Activated CD4-positive, alpha-beta T cell treated with anti-CD3 and anti-CD28 coated beads, Interleukin-2, amount 50 U/mL, for 4 hours (primary cell): ENCODE data around the gene RFX2.

Experiments used
- DNase-seq, 2 experiments: peaks; one replicate each; pipeline ENCODE4 v3.0.0-alpha.2; 2020

RFX2 gene

GRCh38 chr19:6058518-6059201 is 51.6 kb downstream of the RFX2 start:
- no peak for DNase-seq

DNA sequence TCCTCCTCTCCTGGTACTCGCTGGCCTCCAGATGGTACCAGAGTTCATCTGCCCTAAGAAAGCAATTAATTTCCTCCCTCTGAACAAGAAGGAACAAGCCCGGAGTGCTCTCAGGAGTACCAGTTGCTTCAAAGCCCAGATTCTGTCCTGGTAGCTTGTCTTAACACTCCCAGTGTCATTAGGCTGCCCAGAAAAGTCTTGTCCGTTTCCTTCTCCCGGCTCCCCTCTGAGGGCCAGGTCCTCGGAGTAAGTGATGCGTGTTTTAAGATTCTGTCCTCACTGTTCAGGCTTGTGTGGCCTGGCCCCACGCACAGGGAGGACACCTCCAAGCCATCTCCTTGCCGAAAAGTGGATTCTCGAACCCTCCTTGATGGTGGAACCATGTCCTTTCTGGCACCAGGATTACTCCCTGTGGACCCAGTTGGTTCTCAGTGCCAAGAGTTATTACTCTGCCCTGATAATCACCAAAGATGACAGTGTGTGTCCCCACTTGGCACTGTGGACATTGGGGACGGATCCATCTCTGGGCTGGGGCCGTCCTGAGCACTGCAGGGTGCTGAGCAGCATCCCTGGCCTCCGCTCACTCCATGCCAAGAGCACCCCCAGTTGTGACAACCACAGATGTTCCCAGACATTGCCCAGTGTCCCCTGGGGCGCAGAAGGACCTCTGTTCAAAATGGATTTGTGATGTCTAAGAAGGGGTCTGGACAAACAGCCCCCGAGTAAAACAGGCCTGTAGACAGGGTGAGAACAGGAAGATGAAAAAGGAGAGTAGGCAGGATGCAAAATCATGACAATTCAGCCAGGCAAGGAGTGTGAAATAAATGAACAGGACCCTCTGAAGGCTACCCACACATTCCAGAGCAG is 52.4 kb downstream of the RFX2 start:
- DNase-seq = no peak

- no peak for DNase-seq
Observed at GRCh38 chr19:6056801-6057650, 53.3 kb downstream of the RFX2 start.

DNA sequence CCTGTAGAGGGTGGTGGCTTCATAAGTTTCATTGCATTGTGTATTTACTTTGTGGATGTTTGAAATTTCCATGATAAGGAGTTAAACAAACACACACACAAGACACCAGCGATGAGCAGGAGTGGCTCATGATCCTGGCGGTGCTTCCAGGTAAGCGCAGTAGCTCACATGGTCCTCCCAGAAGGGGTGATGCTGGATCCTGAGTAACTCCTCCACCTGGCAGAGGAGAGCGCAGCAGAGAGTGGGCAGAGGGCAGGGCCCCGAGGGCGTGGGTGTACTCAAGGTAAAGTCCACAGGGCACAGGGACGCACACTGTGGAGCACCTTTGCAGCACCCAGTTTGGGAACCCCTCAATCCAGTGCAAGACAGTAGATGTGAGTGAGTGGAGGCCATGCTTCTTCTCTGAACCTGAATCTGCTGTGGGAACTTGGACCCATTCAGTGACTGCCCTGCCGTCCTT is 54.0 kb downstream of the RFX2 start:
- DNase-seq = no peak

DNA sequence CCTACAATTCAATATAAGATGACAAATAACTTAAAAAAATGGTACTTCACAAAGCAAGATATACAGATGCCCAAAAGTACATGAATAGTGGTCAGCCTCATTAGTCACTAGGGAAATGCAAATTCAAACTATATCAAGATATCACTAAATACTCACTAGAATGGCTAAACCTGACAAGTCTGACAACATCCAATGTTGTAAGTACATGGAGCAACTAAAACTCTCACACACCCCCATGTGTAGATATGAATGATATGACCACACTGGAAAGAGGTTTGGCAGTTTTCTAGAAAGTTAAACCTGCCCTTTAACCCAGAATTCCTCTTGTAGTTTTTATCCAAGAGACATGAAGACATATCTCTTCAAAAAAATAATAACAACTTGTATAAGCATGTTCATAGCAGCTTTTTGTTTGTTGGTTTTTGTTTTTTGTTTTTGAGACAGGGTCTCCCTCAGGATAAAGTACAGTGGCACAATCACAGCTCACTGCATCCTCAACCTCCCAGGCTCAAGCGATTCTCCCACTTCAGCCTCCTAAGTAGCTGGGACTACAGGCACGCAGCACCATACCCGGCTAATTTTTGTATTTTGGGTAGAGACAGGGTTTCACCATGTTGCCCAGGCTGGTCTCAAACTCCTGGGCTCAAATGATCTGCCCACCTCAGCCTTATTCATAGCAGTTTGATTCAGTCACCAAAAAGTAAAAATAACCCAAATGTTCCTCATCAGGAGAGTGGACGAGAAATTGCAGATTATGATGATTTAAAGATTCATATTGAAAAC is 55.1 kb downstream of the RFX2 start:
- DNase-seq = no peak

DNA sequence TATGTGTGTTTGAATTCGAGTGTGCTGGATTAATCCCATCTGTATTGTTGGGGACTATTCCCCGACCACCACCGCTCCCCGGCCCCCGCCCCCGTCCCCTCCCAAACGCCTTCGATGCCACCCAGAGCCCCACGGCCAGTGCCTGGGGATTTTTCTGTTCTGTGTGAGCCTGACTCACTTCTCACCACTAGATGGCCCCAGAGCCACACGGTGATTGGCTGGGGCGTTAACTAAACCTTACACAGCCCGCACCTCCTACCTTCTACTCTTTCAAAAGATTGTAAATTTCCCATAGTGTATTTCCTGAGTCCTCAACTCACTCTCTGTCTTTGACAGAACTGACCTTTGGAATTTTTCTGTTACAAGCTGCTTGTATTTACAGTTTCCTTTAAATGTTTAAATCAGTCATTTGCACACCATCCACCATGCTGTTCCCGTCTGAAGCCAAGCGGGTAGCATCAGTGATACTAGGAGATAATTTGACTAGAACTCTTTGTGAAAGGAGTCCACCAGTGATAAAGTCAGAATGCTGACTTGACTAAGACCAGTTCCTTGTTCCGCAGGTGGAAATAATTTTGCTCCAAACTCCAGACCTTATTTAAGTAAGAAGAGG is 61.4 kb downstream of the RFX2 start:
- peak; percentile 74 to 75 for DNase-seq

- no peak for DNase-seq
Observed at GRCh38 chr19:6048348-6048747, 62.0 kb downstream of the RFX2 start.

DNA sequence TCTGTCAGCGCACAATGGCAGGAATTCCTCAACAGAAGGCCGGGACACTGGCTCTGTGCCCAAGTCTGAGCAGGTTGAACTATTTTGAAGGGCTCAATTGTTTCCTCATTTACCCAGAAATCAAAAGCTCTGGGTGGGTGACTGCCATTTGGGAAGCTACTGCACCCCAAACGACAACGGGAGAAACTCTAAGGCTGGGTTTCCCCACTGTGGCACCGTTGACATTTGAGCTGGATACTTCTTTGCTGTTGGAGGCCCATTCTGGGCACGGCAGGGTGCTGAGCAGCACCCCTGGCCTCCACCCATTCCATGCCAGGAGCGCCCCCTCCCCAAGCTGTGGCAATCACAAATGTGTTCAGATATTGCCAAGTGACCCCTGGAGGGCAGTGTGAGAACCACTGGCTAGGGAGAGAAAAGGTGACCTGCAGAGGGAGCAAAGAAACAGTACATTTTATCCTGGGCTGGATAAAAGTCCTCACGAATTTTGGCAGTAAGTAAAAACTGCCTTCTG is 62.5 kb downstream of the RFX2 start:
- no peak for DNase-seq

GRCh38 chr19:6047256-6047655 is 63.0 kb downstream of the RFX2 start:
- DNase-seq = no peak

DNA sequence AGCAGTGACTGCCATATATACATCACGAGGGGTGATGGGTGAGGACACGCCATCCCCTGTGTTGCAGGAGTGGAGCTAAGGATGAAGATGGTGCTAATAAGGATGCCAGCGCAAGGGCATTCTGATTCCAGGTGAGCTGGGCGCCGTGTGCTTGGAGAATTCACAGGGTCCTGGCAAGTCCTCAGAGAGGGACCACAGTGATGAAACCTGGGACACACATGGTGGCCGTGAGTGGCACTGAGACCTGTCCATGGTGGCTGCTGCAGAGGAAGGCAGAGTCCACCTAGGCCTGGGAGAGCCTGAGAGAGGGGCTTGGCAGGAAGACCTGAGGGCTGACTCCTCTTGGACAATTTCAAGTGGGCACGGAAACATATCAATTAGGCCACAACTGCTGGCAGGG is 65.2 kb downstream of the RFX2 start:
- DNase-seq = no peak

GRCh38 chr19:6044056-6044805 is 66.1 kb downstream of the RFX2 start:
- DNase-seq = no peak

- no peak for DNase-seq
Observed at GRCh38 chr19:6042776-6043726, 67.2 kb downstream of the RFX2 start.

DNA sequence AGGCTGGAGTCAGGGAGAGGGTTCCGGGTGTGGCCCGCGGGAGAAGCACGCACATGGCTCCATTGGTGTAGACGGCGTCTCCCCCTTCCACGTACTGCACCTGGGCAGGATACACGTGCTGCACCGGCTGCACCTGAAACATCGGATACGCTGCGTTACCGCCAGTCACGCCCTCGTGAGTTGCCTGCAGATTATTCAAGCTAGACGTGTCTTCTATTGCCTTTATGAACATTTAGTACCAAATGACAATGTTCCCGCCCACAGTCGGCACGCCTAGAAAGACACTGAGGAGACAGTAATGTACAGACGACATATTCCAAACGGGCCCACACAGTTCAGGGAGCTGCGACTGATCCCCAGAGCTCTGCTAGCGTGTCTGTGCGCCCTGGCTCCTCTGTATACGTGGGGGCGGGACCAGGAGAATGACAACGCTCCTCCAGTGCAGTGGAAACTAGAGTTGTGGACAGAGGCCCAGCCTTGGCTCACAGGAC is 68.3 kb downstream of the RFX2 start:
- no peak for DNase-seq

DNA sequence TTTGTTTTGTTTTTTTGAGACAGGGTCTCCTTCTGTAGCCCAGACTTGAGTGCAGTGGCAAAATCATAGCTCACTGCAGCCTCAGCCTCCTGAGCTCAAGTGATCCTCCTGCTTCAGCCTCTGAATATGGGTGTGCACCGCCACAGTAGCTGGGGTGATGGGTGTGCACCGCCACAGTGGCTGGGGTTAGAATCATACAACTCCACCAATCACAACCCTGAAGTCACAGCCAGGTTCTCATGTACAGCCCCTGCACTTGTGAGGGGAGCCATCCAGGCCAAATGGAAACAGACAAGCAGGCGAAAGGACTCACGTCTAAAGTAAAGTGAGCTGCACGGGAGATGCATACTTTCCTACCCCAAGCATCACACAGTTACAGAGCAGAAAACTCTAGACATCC is 69.2 kb downstream of the RFX2 start:
- DNase-seq = no peak

- no peak for DNase-seq
Observed at GRCh38 chr19:6039566-6040225, 70.6 kb downstream of the RFX2 start.

GRCh38 chr19:6038634-6039405 is 71.5 kb downstream of the RFX2 start:
- no peak for DNase-seq

- DNase-seq = no peak
Observed at GRCh38 chr19:6035026-6035425, 75.3 kb downstream of the RFX2 start.

DNA sequence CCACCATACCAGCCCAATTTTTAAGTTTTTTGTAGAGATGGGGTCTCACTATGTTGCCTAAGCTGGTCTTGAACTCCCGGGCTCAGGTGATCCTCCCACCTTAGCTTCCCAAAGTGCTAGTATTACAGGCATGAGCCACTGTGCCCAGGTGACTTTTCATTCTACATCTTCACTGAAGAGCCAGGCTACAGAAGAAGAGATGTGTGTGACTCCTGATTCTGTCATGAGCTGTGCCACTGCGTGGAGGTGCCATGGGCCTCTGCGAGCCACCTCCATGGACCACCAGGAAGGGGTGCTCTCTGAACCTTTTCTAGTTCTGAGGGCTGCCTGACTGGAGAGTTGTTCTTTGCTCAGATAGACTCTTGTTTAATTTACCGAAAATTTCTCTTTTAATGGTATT is 75.8 kb downstream of the RFX2 start:
- DNase-seq = no peak
